ENCODE data around the gene ELMO1.

DNA sequence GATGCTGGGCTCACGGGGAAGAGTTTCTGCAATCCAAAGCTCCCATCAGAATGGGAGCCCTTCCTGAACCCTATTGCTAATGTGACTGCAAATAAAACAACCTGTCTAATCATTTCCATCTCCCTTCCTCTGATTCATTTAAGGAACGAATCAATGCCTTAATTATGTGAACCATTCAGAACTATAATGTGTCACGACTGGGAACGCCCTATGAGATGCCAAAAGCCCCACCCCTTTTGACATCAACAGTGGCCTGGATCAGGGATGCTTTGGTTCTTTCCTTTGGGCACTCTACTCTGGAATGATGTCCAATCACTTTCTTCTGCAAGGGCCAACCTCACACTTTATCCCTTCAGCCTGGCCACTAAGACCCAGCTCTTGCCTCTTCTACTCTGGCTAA is 528.9 kb downstream of the ELMO1 start:
- TF ChIP-seq CTCF (IDR thresholded peaks at IDR 0.05) (no peak), ZFX (IDR thresholded peaks at IDR 0.05; ENCODE audit: borderline replicate concordance) (no peak)

Measured in 22Rv1 (cell line).